Measurements from ENCODE around the gene ATP9A. TPM values are rescaled to one million over a fixed set of nuclear protein-coding genes. Genes with fewer than 3 reads are reported as not detected.

Gene ATP9A
- total RNA-seq, 1 experiment from 2014 or later: 7.3 TPM

DNA sequence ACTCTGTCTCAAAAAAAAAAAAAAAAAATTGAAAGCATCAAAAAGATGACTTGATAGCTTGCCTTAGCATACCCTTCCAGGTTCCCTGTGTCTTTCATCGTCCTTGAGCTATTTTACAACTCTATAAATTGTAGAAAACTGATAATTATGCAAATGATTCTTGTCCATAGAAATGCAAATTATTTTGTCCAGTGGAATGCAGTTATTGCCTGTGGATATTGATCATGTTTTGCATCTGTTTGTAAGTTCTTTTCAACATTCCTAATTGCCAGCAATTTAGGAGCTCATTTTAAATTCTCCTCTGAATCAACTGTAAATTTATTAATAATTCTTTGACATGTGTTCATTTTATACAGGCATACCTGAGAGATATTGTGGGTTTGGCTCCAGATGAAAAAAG, 7.1 kb upstream of the ATP9A start:
- DNase-seq (ENCODE audit: unreplicated experiment): no peak
- no peak overlapping the region for H3K4me3 Mint-ChIP-seq (ENCODE audit: unreplicated experiment)
- H3K27ac Mint-ChIP-seq (ENCODE audit: low read depth, unreplicated experiment): no peak overlapping the region
- CTCF ChIA-PET: interaction anchor here (0.6 to 3.3 kb wide), 7 partner anchors 25 to 353 kb away, joined by 3 to 13 read pairs (median 3); no protein-coding TSS in a partner anchor
- H3K4me1 Mint-ChIP-seq (ENCODE audit: insufficient read depth, unreplicated experiment): no peaks in the 10 kb centered on the region
- no peaks in the 10 kb centered on the region for H3K9me3 Mint-ChIP-seq (ENCODE audit: unreplicated experiment)
- intact Hi-C loops (cut with micrococcal nuclease): no loop called here
- BruUV-seq (replicated peaks): no TSS peak
- TF ChIP-seq, protein P1, sequence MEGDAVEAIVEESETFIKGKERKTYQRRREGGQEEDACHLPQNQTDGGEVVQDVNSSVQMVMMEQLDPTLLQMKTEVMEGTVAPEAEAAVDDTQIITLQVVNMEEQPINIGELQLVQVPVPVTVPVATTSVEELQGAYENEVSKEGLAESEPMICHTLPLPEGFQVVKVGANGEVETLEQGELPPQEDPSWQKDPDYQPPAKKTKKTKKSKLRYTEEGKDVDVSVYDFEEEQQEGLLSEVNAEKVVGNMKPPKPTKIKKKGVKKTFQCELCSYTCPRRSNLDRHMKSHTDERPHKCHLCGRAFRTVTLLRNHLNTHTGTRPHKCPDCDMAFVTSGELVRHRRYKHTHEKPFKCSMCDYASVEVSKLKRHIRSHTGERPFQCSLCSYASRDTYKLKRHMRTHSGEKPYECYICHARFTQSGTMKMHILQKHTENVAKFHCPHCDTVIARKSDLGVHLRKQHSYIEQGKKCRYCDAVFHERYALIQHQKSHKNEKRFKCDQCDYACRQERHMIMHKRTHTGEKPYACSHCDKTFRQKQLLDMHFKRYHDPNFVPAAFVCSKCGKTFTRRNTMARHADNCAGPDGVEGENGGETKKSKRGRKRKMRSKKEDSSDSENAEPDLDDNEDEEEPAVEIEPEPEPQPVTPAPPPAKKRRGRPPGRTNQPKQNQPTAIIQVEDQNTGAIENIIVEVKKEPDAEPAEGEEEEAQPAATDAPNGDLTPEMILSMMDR (IDR thresholded peaks at IDR 0.05; ENCODE audit: unreplicated experiment): no peak
- H3K36me3 Mint-ChIP-seq (ENCODE audit: insufficient read depth, unreplicated experiment): no peaks in the 10 kb centered on the region
- POLR2A ChIA-PET: interaction anchor here (0.7 kb wide), 1 partner anchor 117 kb away, joined by 3 read pairs; no protein-coding TSS in a partner anchor
- no peaks in the 10 kb centered on the region for H3K27me3 Mint-ChIP-seq (ENCODE audit: insufficient read depth, unreplicated experiment)

DNA sequence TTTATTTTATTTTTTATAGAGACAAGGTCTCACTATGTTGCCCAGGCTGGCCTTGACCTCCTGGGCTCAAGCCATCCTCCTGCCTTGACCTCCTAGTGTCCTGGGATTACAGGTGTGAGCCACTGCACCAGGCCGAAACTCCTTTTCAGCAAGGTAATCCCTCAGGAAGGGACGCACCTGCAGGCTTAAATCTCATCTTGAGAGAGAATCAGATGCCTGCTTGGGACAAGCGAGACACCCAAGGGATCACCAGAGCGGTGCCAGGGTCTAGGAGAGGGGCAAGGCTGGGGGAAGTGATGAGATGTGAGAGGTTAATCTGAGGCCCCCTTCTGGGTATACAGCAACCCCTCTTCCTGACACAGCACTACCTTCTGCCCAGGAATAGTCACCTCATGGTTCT, 4.0 kb upstream of the ATP9A start:
- intact Hi-C loops (cut with micrococcal nuclease): no loop called here
- Mint-ChIP-seq H3K27ac (ENCODE audit: low read depth, unreplicated experiment) (no peak overlapping the region), H3K36me3 (ENCODE audit: insufficient read depth, unreplicated experiment) (no peaks in the 10 kb centered on the region), H3K4me3 (ENCODE audit: unreplicated experiment) (no peak overlapping the region), H3K27me3 (ENCODE audit: insufficient read depth, unreplicated experiment) (no peaks in the 10 kb centered on the region), H3K9me3 (ENCODE audit: unreplicated experiment) (no peaks in the 10 kb centered on the region), H3K4me1 (ENCODE audit: insufficient read depth, unreplicated experiment) (peaks cover 6% of the 10 kb centered on the region)
- no TSS peak for BruUV-seq (replicated peaks)
- DNase-seq (ENCODE audit: unreplicated experiment): no peak
- TF ChIP-seq, protein P1 (IDR thresholded peaks at IDR 0.05; ENCODE audit: unreplicated experiment): no peak
- CTCF ChIA-PET: interaction anchor here (0.6 kb wide), 1 partner anchor 313 kb away, joined by 3 read pairs; no protein-coding TSS in a partner anchor
- POLR2A ChIA-PET: no interaction called here

DNA sequence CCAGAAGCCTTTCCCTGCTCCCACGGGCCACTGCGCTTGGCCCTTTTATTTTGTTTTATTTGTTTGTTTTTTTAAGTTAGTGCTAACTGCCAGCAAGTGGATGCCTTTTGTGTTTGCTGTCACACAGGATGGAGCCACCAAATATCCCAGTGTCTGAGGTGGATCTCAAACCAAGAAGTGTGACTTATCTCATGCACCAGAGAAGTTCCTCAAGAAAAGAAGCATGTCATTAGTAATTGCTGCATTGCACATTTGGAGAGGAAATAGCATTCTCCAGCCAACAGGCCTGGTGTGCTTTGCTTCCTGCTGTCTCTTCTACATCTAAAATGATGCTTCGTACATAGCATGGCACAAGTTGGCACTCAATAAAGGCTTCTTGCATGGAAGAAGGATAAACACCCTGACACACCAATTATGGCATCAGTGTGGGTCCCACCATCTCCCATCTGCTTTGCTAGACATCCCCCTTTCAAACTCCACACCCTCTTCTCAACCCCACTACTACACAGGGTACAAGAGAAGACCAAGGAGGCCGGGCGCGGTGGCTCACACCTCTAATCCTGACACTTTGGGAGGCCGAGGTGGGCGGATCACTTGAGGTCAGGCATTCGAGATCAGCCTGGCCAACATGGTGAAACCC, 1.9 kb upstream of the ATP9A start:
- TF ChIP-seq, protein P1 (IDR thresholded peaks at IDR 0.05; ENCODE audit: unreplicated experiment): no peak
- no TSS peak for BruUV-seq (replicated peaks)
- Mint-ChIP-seq H3K4me3 (ENCODE audit: unreplicated experiment) (no peak overlapping the region), H3K27ac (ENCODE audit: low read depth, unreplicated experiment) (no peak overlapping the region), H3K4me1 (ENCODE audit: insufficient read depth, unreplicated experiment) (peaks cover 6% of the 10 kb centered on the region), H3K36me3 (ENCODE audit: insufficient read depth, unreplicated experiment) (no peaks in the 10 kb centered on the region), H3K9me3 (ENCODE audit: unreplicated experiment) (no peaks in the 10 kb centered on the region), H3K27me3 (ENCODE audit: insufficient read depth, unreplicated experiment) (no peaks in the 10 kb centered on the region)
- POLR2A ChIA-PET: no interaction called here
- CTCF ChIA-PET: interaction anchor here (0.6 to 0.7 kb wide), 5 partner anchors 120 to 473 kb away, joined by 3 to 7 read pairs (median 3); no protein-coding TSS in a partner anchor
- no peak for DNase-seq (ENCODE audit: unreplicated experiment)
- intact Hi-C loops (cut with micrococcal nuclease): loop anchor here (10.0 kb wide), 1 partner anchor 135 kb away; no protein-coding TSS in a partner anchor

DNA sequence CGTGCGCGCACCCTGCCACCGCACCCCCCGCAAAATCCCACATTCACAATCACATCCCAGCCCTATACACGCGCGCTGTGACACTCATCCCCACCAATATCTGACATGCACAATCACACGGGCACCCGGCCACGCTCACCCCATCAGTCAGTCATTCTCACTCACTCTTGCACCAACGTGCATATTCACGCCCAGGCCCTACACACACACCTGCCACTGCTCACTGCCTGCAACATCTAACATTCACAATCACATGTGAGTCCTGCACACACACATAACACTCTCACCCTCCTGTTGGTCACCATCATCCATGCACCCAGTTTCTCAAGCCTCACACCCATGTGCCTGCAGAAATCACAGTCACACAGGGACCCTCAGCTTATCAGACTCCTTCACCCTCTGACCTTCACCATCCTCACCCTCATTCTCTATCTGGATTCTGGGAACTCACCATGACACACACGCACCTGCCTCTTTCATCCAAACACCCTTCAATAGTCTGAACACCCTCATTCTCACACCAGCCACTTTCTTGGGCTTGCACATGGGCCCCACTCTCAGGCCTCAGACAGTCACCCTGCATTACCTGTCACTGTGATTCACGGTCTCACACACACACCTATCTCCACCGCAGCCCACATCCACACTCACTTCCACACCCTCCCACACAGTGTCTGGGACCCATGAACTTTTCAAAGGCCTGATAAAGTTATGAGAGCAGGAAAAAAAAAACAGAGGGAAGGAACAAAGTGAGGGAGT, 748 bp upstream of the ATP9A start:
- BruUV-seq (replicated peaks): no TSS peak
- no peaks in the 10 kb centered on the region for H3K27me3 Mint-ChIP-seq (ENCODE audit: insufficient read depth, unreplicated experiment)
- no peaks in the 10 kb centered on the region for H3K36me3 Mint-ChIP-seq (ENCODE audit: insufficient read depth, unreplicated experiment)
- ChIA-PET CTCF (interaction anchor here (0.5 to 0.7 kb wide), 5 partner anchors 31 to 305 kb away, joined by 3 to 7 read pairs (median 6); no protein-coding TSS in a partner anchor), POLR2A (interaction anchor here (1.0 kb wide), 1 partner anchor 11 kb away, joined by 3 read pairs; no protein-coding TSS in a partner anchor)
- H3K4me1 Mint-ChIP-seq (ENCODE audit: insufficient read depth, unreplicated experiment): peaks cover 6% of the 10 kb centered on the region
- peak overlapping the region; percentile 74 for H3K4me3 Mint-ChIP-seq (ENCODE audit: unreplicated experiment)
- DNase-seq (ENCODE audit: unreplicated experiment): no peak
- intact Hi-C loops (cut with micrococcal nuclease): loop anchor here (10.0 kb wide), 1 partner anchor 134 kb away; no protein-coding TSS in a partner anchor
- H3K27ac Mint-ChIP-seq (ENCODE audit: low read depth, unreplicated experiment): peak overlapping the region; percentile 57
- H3K9me3 Mint-ChIP-seq (ENCODE audit: unreplicated experiment): no peaks in the 10 kb centered on the region
- TF ChIP-seq, protein P1 (IDR thresholded peaks at IDR 0.05; ENCODE audit: unreplicated experiment): no peak

Data from MCF 10A (cell line).